H1 (cell line): ENCODE data around the gene CHRNA3.

Source experiments
- CHD2 ChIP-seq: IDR thresholded peaks from 2 replicates; pipeline ENCODE4 v1.6.1; 2012; ENCODE audit warnings: low read length, improper control_type of control experiment
- EZH2 ChIP-seq: fragments of 200-600 bp; sonication (generic); IDR thresholded peaks from 2 replicates; pipeline ENCODE4 v1.7.1; 2012; ENCODE audit warnings: low read depth, mild to moderate bottlenecking, moderate library complexity, low read length, inconsistent platforms; ENCODE audit not compliant: severe bottlenecking
- HDAC6 ChIP-seq: IDR thresholded peaks from one replicate; pipeline ENCODE4 v1.7.1; 2012; ENCODE audit warnings: low read depth, mild to moderate bottlenecking, inconsistent platforms, low read length, moderate library complexity
- TF ChIP-seq, protein P1 (sequence below), 3 experiments: IDR thresholded peaks; 1 replicate in 2 of 3; 2 replicates in 1 of 3; pipeline versions ENCODE4 v1.5.1 to v1.6.1; 2011; ENCODE audit warnings: low read length in 3 of 3, mild to moderate bottlenecking in 3 of 3, inconsistent platforms in 2 of 3, low read depth in 1 of 3, moderate library complexity in 1 of 3; ENCODE audit not compliant: insufficient read depth in 1 of 3; ENCODE audit errors: control extremely low read depth in 1 of 3

DNA sequence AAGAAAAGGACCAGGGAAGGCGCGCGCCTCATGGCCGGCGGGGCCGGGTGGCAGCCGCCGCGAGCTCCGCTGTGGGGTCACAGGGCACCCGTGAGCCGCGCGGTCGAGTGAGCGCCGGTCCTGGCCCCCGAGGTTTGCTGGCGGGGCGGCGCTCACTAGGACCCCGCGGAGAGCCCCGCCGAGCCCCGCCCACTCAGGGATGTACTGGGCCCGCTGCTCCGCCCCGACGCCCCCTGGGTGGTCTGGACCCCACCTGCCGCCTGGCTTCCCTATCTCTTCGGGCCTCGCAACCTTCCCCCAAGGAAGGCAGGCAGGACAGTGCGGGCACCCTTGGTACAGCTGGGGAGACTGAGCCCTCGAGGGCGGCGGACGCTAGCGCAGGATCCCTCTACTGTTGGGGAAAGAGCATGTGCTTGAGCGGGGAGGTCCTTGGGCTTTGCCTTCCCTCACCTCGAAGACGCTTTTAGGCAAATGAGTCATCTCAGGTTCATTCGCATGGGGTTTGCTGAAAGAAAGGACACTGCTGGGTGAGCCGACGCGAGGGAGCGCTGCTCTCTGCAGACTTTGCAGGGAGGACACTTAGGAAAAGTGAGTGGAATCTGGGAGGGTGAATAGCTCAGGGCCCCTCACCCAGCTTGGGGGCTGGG lies 20.4 kb upstream of the CHRNA3 start, which contains the start of gene CHRNB4:
- TF ChIP-seq, protein P1, sequence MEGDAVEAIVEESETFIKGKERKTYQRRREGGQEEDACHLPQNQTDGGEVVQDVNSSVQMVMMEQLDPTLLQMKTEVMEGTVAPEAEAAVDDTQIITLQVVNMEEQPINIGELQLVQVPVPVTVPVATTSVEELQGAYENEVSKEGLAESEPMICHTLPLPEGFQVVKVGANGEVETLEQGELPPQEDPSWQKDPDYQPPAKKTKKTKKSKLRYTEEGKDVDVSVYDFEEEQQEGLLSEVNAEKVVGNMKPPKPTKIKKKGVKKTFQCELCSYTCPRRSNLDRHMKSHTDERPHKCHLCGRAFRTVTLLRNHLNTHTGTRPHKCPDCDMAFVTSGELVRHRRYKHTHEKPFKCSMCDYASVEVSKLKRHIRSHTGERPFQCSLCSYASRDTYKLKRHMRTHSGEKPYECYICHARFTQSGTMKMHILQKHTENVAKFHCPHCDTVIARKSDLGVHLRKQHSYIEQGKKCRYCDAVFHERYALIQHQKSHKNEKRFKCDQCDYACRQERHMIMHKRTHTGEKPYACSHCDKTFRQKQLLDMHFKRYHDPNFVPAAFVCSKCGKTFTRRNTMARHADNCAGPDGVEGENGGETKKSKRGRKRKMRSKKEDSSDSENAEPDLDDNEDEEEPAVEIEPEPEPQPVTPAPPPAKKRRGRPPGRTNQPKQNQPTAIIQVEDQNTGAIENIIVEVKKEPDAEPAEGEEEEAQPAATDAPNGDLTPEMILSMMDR (IDR thresholded peaks at IDR 0.05; ENCODE audit: control extremely low read depth in 1 of 3, insufficient read depth in 1 of 3, low read depth in 1 of 3, low read length in 3 of 3): peak in 2 of 3 experiments; percentile 46 to 48; a peak in 3 of 4 replicates
- no peak for TF ChIP-seq HDAC6
- no peak for TF ChIP-seq EZH2
- no peak for TF ChIP-seq CHD2
